MCF 10A (cell line): ENCODE results near the gene FAIM2. TPM values are rescaled to one million over a fixed set of nuclear protein-coding genes. Genes with fewer than 3 reads are reported as not detected.
A peak's percentile ranks its signal among the peaks of the same experiment; 100 is the strongest.

Experiments used
- BruUV-seq: library from RNA; stranded (reverse); fragments of 400-500 nt; replicated peaks from 2 replicates; lab custom pipeline; 2021; lab: Mats Ljungman, UMichigan
- CTCF ChIA-PET: fragments of 300-600 bp; sonication (Branson Sonifier 250); formaldehyde crosslinking; extraction: SDS; loops from one replicate; lab custom pipeline; 2021; ENCODE audit warnings: antibody characterized with exemption, inconsistent platforms; lab: Yijun Ruan, JAX
- POLR2A ChIA-PET: fragments of 300-600, 350-650 bp; sonication (Branson Sonifier 250); formaldehyde crosslinking; extraction: SDS; loops from one replicate; lab custom pipeline; 2020; ENCODE audit warnings: antibody characterized with exemption, inconsistent platforms; lab: Yijun Ruan, JAX
- DNase-seq: peaks from one replicate; pipeline ENCODE4 v3.0.0-alpha.2; 2018; ENCODE audit not compliant: unreplicated experiment
- H3K27ac Mint-ChIP-seq: one replicate; pipeline ENCODE4 v1.8.0; 2022; ENCODE audit warnings: mild to moderate bottlenecking, low read depth, mixed read lengths; ENCODE audit not compliant: unreplicated experiment
- H3K27me3 Mint-ChIP-seq: one replicate; pipeline ENCODE4 v1.8.0; 2022; ENCODE audit warnings: mixed read lengths; ENCODE audit not compliant: insufficient read depth, unreplicated experiment
- H3K36me3 Mint-ChIP-seq: one replicate; pipeline ENCODE4 v1.8.0; 2022; ENCODE audit warnings: mild to moderate bottlenecking, moderate library complexity, mixed read lengths; ENCODE audit not compliant: insufficient read depth, unreplicated experiment
- H3K4me1 Mint-ChIP-seq: one replicate; pipeline ENCODE4 v1.8.0; 2022; ENCODE audit warnings: mixed read lengths; ENCODE audit not compliant: insufficient read depth, unreplicated experiment
- H3K4me3 Mint-ChIP-seq: one replicate; pipeline ENCODE4 v1.8.0; 2022; ENCODE audit warnings: mild to moderate bottlenecking, moderate library complexity, mixed read lengths; ENCODE audit not compliant: unreplicated experiment
- H3K9me3 Mint-ChIP-seq: one replicate; pipeline ENCODE4 v1.8.0; 2022; ENCODE audit warnings: mixed read lengths; ENCODE audit not compliant: unreplicated experiment
- intact Hi-C: fragments of 100-400 bp; cut with micrococcal nuclease; formaldehyde crosslinking; loops from 2 replicates; pipeline ENCODE4 v1.14.1; 2022
- total RNA-seq: library from RNA; stranded (reverse); gene quantifications from 2 replicates; pipeline ENCODE4 v1.2.3, GENCODE V29; 2022
- TF ChIP-seq, protein P1 (sequence below): fragments of 200-600 bp; IDR thresholded peaks from one replicate; pipeline ENCODE4 v1.8.0; 2022; ENCODE audit warnings: antibody characterized with exemption, mild to moderate bottlenecking; ENCODE audit not compliant: unreplicated experiment

The FAIM2 gene
- total RNA-seq, 1 experiment from 2014 or later, result not detected

DNA sequence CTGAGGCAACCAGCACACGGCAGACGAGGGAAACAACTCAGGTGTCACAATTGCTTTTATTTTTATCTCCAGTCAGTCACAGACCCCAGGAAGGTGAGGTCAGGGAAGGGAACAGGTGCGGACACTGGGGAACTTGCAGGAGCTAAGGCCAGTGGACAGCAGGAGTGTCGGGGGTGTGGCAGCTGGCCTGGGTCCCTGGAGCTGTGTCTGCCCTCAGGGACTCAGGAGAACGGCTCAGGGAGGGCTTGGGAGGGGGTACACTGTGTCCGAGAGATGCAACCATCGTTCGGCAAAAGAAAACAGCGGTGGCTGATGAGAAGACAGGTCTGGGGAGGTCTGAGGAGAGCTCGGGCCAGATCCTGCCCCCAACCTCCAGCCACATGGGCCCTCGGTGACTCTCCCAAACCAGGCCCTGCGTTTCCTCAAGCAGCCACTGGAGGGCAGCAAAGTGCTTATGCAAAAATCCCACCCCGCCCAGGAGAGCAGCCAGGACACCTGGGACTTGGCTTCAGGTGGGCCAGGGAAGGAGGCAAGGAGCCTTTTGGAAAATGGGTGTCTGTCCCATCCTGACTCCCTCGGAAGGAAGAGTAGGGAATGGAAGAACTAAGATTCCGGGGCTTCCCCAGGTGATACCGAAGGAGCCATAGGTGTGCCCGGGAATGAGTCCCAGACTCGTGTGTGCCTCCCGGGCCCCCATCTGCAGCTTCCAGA, 36.7 kb downstream of the FAIM2 start:
- Mint-ChIP-seq H3K27me3 (peaks cover 14% of the 10 kb centered on the region), H3K4me3 (no peak overlapping the region), H3K4me1 (peaks cover 10% of the 10 kb centered on the region), H3K27ac (no peak overlapping the region), H3K36me3 (no peaks in the 10 kb centered on the region), H3K9me3 (no peaks in the 10 kb centered on the region)
- CTCF ChIA-PET, result interaction anchor here (0.5 to 6.4 kb wide), 53 partner anchors 10 to 1104 kb away, joined by 3 to 59 read pairs (median 4); partner anchors contain the start of genes BCDIN3D, COX14, PRPH and SMARCD1
- POLR2A ChIA-PET, result interaction anchor here (0.7 to 1.5 kb wide), 4 partner anchors 16 to 221 kb away, joined by 3 to 5 read pairs (median 3); no protein-coding TSS in a partner anchor
- DNase-seq, result peak; percentile 77
- TF ChIP-seq, protein P1, sequence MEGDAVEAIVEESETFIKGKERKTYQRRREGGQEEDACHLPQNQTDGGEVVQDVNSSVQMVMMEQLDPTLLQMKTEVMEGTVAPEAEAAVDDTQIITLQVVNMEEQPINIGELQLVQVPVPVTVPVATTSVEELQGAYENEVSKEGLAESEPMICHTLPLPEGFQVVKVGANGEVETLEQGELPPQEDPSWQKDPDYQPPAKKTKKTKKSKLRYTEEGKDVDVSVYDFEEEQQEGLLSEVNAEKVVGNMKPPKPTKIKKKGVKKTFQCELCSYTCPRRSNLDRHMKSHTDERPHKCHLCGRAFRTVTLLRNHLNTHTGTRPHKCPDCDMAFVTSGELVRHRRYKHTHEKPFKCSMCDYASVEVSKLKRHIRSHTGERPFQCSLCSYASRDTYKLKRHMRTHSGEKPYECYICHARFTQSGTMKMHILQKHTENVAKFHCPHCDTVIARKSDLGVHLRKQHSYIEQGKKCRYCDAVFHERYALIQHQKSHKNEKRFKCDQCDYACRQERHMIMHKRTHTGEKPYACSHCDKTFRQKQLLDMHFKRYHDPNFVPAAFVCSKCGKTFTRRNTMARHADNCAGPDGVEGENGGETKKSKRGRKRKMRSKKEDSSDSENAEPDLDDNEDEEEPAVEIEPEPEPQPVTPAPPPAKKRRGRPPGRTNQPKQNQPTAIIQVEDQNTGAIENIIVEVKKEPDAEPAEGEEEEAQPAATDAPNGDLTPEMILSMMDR, result peak; percentile 95
- BruUV-seq, result no TSS peak
- intact Hi-C loops, result loop anchor here (1.0 to 2.0 kb wide), 4 partner anchors 91 to 203 kb away; no protein-coding TSS in a partner anchor

DNA sequence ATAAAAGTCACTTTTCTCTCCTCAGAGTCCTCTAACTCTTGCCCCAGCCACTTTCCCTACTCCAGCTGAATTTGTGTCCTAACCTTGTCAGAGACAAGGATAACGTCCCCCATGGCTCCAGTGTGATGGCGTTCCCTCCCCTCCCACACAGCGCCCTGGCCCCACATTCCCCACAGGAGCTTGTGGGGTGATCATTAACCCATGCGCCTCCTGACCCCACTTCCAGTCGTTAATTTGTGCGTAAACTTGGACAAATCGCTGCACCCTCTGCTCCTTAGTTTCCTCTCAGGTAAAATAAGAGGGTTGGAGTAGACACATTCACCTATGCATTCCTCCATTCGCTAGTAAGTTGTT, 37.9 kb downstream of the FAIM2 start:
- peaks cover 10% of the 10 kb centered on the region for H3K4me1 Mint-ChIP-seq
- ChIA-PET CTCF (interaction anchor here (0.7 to 6.4 kb wide), 14 partner anchors 11 to 209 kb away, joined by 3 to 59 read pairs (median 6); partner anchors contain the start of gene BCDIN3D), POLR2A (no interaction called here)
- H3K9me3 Mint-ChIP-seq, result no peaks in the 10 kb centered on the region
- BruUV-seq, result no TSS peak
- TF ChIP-seq, protein P1, result no peak
- intact Hi-C loops, result loop anchor here (2.0 kb wide), 1 partner anchor 101 kb away; no protein-coding TSS in a partner anchor
- no peak overlapping the region for H3K27ac Mint-ChIP-seq
- H3K4me3 Mint-ChIP-seq, result no peak overlapping the region
- DNase-seq, result no peak
- H3K36me3 Mint-ChIP-seq, result no peaks in the 10 kb centered on the region
- H3K27me3 Mint-ChIP-seq, result peaks cover 14% of the 10 kb centered on the region

DNA sequence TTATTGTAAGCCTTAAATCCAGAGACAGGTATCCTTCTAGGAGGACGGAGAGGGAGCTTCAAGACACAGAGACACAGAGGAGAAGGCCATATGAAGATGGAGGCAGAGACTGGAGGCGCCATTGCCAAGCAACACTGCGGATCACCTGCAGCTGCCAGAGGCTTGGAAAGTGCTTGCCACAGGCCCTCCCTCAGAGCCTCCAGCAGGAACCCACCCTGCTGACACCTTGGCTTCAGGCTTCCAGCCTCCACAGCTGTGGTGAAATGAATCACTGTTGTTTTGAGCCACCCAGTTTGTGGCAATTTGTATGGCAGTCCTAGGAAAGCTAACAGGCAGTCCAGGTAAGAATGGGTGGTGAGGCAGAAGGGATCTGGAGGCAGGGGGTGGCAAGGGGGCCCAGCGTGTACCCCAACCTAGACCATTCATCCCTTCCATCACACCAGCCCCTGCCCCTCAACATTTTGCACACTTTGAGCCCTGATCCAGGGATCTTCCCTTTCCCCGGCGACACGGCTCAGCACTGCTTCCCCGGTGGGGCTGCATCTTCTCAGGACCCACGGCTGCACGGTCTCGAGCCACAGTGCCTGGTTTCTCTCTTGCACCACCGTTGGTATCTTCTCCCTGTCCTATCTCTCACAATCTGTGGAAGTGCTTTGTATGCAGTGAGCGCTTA, 38.5 kb downstream of the FAIM2 start:
- ChIA-PET POLR2A (interaction anchor here (0.6 to 2.1 kb wide), 3 partner anchors 23 to 191 kb away, joined by 3 to 11 read pairs (median 3); partner anchors contain the start of gene BCDIN3D), CTCF (interaction anchor here (0.6 to 6.4 kb wide), 8 partner anchors 18 to 209 kb away, joined by 3 to 59 read pairs (median 15); no protein-coding TSS in a partner anchor)
- TF ChIP-seq, protein P1, result no peak
- Mint-ChIP-seq H3K9me3 (no peaks in the 10 kb centered on the region), H3K36me3 (no peaks in the 10 kb centered on the region), H3K27ac (no peak overlapping the region), H3K4me3 (no peak overlapping the region), H3K27me3 (peaks cover 14% of the 10 kb centered on the region), H3K4me1 (peaks cover 10% of the 10 kb centered on the region)
- DNase-seq, result no peak
- intact Hi-C loops, result no loop called here
- no TSS peak for BruUV-seq

DNA sequence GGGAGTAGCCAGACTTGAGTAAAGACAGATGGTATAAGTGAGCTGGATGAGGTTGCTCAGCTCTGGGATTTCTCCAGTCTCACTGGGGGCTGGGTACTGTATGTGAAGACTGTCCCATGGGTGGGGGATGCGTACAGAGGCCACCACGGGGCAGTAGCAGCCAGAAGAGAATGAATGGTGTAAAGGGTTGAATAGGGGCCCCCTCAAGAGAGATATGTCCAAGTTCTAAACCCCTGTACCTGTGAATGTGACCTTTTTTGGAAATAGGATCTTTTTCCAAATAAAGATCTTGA, 39.0 kb downstream of the FAIM2 start:
- POLR2A ChIA-PET, result interaction anchor here (0.6 to 2.1 kb wide), 3 partner anchors 22 to 191 kb away, joined by 3 to 11 read pairs (median 3); partner anchors contain the start of gene BCDIN3D
- Mint-ChIP-seq H3K9me3 (no peaks in the 10 kb centered on the region), H3K4me1 (peaks cover 10% of the 10 kb centered on the region), H3K27me3 (peaks cover 14% of the 10 kb centered on the region), H3K27ac (no peak overlapping the region), H3K36me3 (no peaks in the 10 kb centered on the region), H3K4me3 (no peak overlapping the region)
- CTCF ChIA-PET, result interaction anchor here (0.6 to 6.4 kb wide), 4 partner anchors 18 to 204 kb away, joined by 3 to 59 read pairs (median 40); no protein-coding TSS in a partner anchor
- intact Hi-C loops, result no loop called here
- TF ChIP-seq, protein P1, result no peak
- DNase-seq, result no peak
- no TSS peak for BruUV-seq
